HCT116 (cell line): ENCODE measurements around the gene FZR1. TPM values are rescaled to one million over a fixed set of nuclear protein-coding genes. Genes with fewer than 3 reads are reported as not detected.

ENCODE experiments used
- ATAC-seq: fragments of 200-7000 bp; cut with Tn5 transposase; 2 replicates; pipeline ENCODE4 v1.9.1; 2020; ENCODE audit warnings: mild to moderate bottlenecking, moderate library complexity
- BruUV-seq: library from RNA; stranded (reverse); fragments of 400-500 nt; replicated peaks from 2 replicates; lab custom pipeline; 2021; lab: Mats Ljungman, UMichigan
- CTCF ChIA-PET: fragments of 300-600 bp; sonication (Branson Sonifier 250); formaldehyde crosslinking; loops from one replicate; lab custom pipeline; 2021; ENCODE audit warnings: antibody characterized with exemption; lab: Charles Lee
- POLR2A ChIA-PET: fragments of 300-600, 350-600 bp; sonication (Branson Sonifier 250); formaldehyde crosslinking; loops from one replicate; lab custom pipeline; 2021; ENCODE audit warnings: antibody characterized with exemption; lab: Charles Lee
- RAD21 ChIA-PET, 2 experiments: fragments of 300-600 bp; sonication (Branson Sonifier 250); formaldehyde crosslinking; loops; one replicate each; lab custom pipeline; 2023; ENCODE audit warnings: low total read pairs in 2 of 2; ENCODE audit not compliant: uncharacterized antibody in 2 of 2, unreplicated experiment in 2 of 2, low non-redundant PET in 1 of 2; lab: Charles Lee
- DNase-seq: peaks from one replicate; pipeline ENCODE4 v3.0.0-alpha.2; 2010; ENCODE audit warnings: low read depth, low spot score
- H2AFZ ChIP-seq: fragments of 200-600 bp; shearing (Covaris generic), sonication (generic); 2 replicates; pipeline ENCODE4 v1.6.1; 2017; ENCODE audit warnings: low read depth, mixed run types, mixed read lengths, antibody characterized with exemption, low read length; ENCODE audit not compliant: poor library complexity, severe bottlenecking
- H3K27ac ChIP-seq: 2 replicates; pipeline ENCODE4 v1.5.1; 2012; ENCODE audit warnings: low read depth, low read length
- H3K27me3 ChIP-seq: fragments of 200-600 bp; sonication (generic); 2 replicates; pipeline ENCODE4 v1.6.1; 2016; ENCODE audit warnings: mixed run types, low read length, mixed read lengths; ENCODE audit not compliant: insufficient read depth
- H3K36me3 ChIP-seq, 2 experiments: fragments of 200-500 bp in 1 of 2; fragments of 200-600 bp in 1 of 2; sonication (Bioruptor generic) in 1 of 2; sonication (generic) in 1 of 2; 2 replicates each; pipeline versions ENCODE4 v1.5.1 to v1.6.1; 2014 to 2016; ENCODE audit warnings: low read length in 2 of 2, inconsistent platforms in 1 of 2, mixed read lengths in 1 of 2, mixed run types in 1 of 2; ENCODE audit not compliant: insufficient read depth in 2 of 2, control insufficient read depth in 1 of 2
- H3K4me1 ChIP-seq, 2 experiments: fragments of 200-600 bp in 1 of 2; sonication (generic) in 1 of 2; 2 replicates each; pipeline versions ENCODE4 v1.5.1 to v1.6.1; 2012 to 2017; ENCODE audit warnings: low read length in 2 of 2, inconsistent platforms in 1 of 2, mild to moderate bottlenecking in 1 of 2, mixed read lengths in 1 of 2, mixed run types in 1 of 2, moderate library complexity in 1 of 2; ENCODE audit not compliant: insufficient read depth in 2 of 2, control insufficient read depth in 1 of 2
- H3K4me2 ChIP-seq: fragments of 200-600 bp; sonication (generic); 2 replicates; pipeline ENCODE4 v1.6.1; 2017; ENCODE audit warnings: mixed run types, low read length, mixed read lengths
- H3K4me3 ChIP-seq, 2 experiments: fragments of 200-600 bp in 1 of 2; sonication (generic) in 1 of 2; replicated peaks in 1 of 2; 2 replicates each; pipeline ENCODE4 v1.5.1; 2011 to 2016; ENCODE audit warnings: low read length in 2 of 2, control low read depth in 1 of 2, low read depth in 1 of 2, mild to moderate bottlenecking in 1 of 2, mixed read lengths in 1 of 2, mixed run types in 1 of 2
- H3K79me2 ChIP-seq: fragments of 200-600 bp; sonication (generic); 2 replicates; pipeline ENCODE4 v1.6.1; 2017; ENCODE audit warnings: mild to moderate bottlenecking, mixed run types, low read length, moderate library complexity, mixed read lengths; ENCODE audit not compliant: insufficient read depth
- H3K9ac ChIP-seq: fragments of 200-600 bp; sonication (generic); 2 replicates; pipeline ENCODE4 v1.6.1; 2016; ENCODE audit warnings: low read length, mixed read lengths
- H3K9me2 ChIP-seq: fragments of 200-600 bp; sonication (generic), shearing (Covaris generic); 2 replicates; pipeline ENCODE4 v1.6.1; 2017; ENCODE audit warnings: mixed run types, mild to moderate bottlenecking, moderate library complexity; ENCODE audit not compliant: insufficient read depth
- H3K9me3 ChIP-seq, 2 experiments: fragments of 200-500 bp in 1 of 2; fragments of 200-600 bp in 1 of 2; sonication (Bioruptor generic) in 1 of 2; sonication (generic) in 1 of 2; 2 replicates each; pipeline ENCODE4 v1.6.1; 2014 to 2017; ENCODE audit warnings: low read length in 2 of 2, mixed read lengths in 2 of 2, inconsistent platforms in 1 of 2, low read depth in 1 of 2, mild to moderate bottlenecking in 1 of 2, mixed run types in 1 of 2, moderate library complexity in 1 of 2; ENCODE audit not compliant: control insufficient read depth in 1 of 2, insufficient read depth in 1 of 2
- H4K20me1 ChIP-seq: fragments of 200-600 bp; sonication (generic), shearing (Covaris generic); 2 replicates; pipeline ENCODE4 v1.6.1; 2017; ENCODE audit warnings: mixed run types, mild to moderate bottlenecking, moderate library complexity; ENCODE audit not compliant: insufficient read depth
- CBX3 ChIP-seq: IDR thresholded peaks from 2 replicates; pipeline ENCODE4 v1.6.1; 2012; ENCODE audit warnings: low read depth
- CTCF ChIP-seq, 3 experiments: fragments of 200-600 bp in 1 of 3; sonication (generic) in 1 of 3; IDR thresholded peaks in 2 of 3; conservative IDR thresholded peaks in 1 of 3; 2 replicates each; pipeline ENCODE4 v1.5.1; 2012 to 2017; ENCODE audit warnings: low read depth in 2 of 3, low read length in 2 of 3, antibody characterized with exemption in 1 of 3, borderline replicate concordance in 1 of 3, control low read depth in 1 of 3, mild to moderate bottlenecking in 1 of 3, mixed read lengths in 1 of 3, mixed run types in 1 of 3, moderate library complexity in 1 of 3; ENCODE audit not compliant: insufficient read depth in 1 of 3
- EZH2phosphoT487 ChIP-seq: fragments of 200-600 bp; IDR thresholded peaks from 2 replicates; pipeline ENCODE4 v1.6.1; 2018; ENCODE audit warnings: antibody characterized with exemption, borderline replicate concordance
- POLR2AphosphoS5 ChIP-seq: IDR thresholded peaks from 2 replicates; pipeline ENCODE4 v1.6.1; 2011; ENCODE audit warnings: mild to moderate bottlenecking, low read depth, low read length, moderate library complexity
- SP1 ChIP-seq: IDR thresholded peaks from 2 replicates; pipeline ENCODE4 v1.6.1; 2012; ENCODE audit warnings: low read depth
- YY1 ChIP-seq: IDR thresholded peaks from 2 replicates; pipeline ENCODE4 v1.6.1; 2011; ENCODE audit warnings: low read length, low read depth, moderate library complexity, mild to moderate bottlenecking; ENCODE audit not compliant: insufficient replicate concordance; ENCODE audit errors: extremely low read depth
- intact Hi-C: fragments of 100-400 bp; cut with micrococcal nuclease; formaldehyde crosslinking; loops from 2 replicates; pipeline ENCODE4 v1.10.0; 2022
- total RNA-seq: library from RNA; stranded (reverse); gene quantifications from one replicate; pipeline ENCODE4 v1.2.1, GENCODE V29; 2021; ENCODE audit not compliant: unreplicated experiment

FZR1 gene
- total RNA-seq, 1 experiment from 2014 or later = 60.3 TPM

- no peaks in the 10 kb centered on the region; a peak in 1 of 4 replicates for H3K9me3 ChIP-seq
- peaks cover 5% of the 10 kb centered on the region; the same call in 1 of the 2 replicates for H3K27me3 ChIP-seq
- H2AFZ ChIP-seq = no peak overlapping the region
- no peak overlapping the region for H3K9ac ChIP-seq
- no peaks in the 10 kb centered on the region for H3K4me1 ChIP-seq
- H3K4me2 ChIP-seq = no peak overlapping the region
- RAD21 ChIA-PET = no interaction called here
- H3K79me2 ChIP-seq = no peaks in the 10 kb centered on the region
- H3K9me2 ChIP-seq = no peaks in the 10 kb centered on the region
- no peaks in the 10 kb centered on the region for H3K36me3 ChIP-seq
- H3K27ac ChIP-seq = no peak overlapping the region
- H4K20me1 ChIP-seq = no peaks in the 10 kb centered on the region
- DNase-seq (no peak), ATAC-seq (0 out of 2 replicates have a peak, but pooled peaks have one; percentile 20)
- H3K4me3 ChIP-seq = no peak overlapping the region
- TF ChIP-seq CBX3 (no peak), YY1 (no peak), CTCF (IDR thresholded peaks at IDR 0.05 in 2 of 3, conservative IDR thresholded peaks at IDR 0.05 in 1 of 3; ENCODE audit: borderline replicate concordance in 1 of 3, insufficient read depth in 1 of 3, low read depth in 2 of 3, low read length in 2 of 3) (peak in 1 of 3 experiments; percentile 14; a peak in 1 of 6 replicates), POLR2AphosphoS5 (peak; percentile 32), EZH2phosphoT487 (no peak), SP1 (no peak)
- intact Hi-C loops = no loop called here
- BruUV-seq = no TSS peak
- POLR2A ChIA-PET = interaction anchor here (0.6 kb wide), 1 partner anchor 92 kb away, joined by 3 read pairs; no protein-coding TSS in a partner anchor
- CTCF ChIA-PET = interaction anchor here (1.1 to 3.0 kb wide), 4 partner anchors 23 to 165 kb away, joined by 4 to 18 read pairs (median 6); no protein-coding TSS in a partner anchor
Observed at GRCh38 chr19:3469638-3470499, 36.2 kb upstream of the FZR1 start.
